Stimulated activated naive CD8-positive, alpha-beta T cell treated with anti-CD3 and anti-CD28 coated beads, Interleukin-15, Interleukin-2, amounts not matched to agents 100 ng/mL and 50 ng/mL, for 24 hours (primary cell): ENCODE measurements around the gene GTF3C5.
"Not testable (repeated sequence)": the region's sequence is repeated elsewhere in the genome, so short reads cannot be mapped to it uniquely, and the experiment has no call there.

Experiments used
- H3K27ac Mint-ChIP-seq: one replicate; pipeline ENCODE4 v1.8.0; 2021; ENCODE audit warnings: mild to moderate bottlenecking, mixed read lengths
- H3K27me3 Mint-ChIP-seq: one replicate; pipeline ENCODE4 v1.8.0; 2021; ENCODE audit warnings: mixed read lengths
- H3K36me3 Mint-ChIP-seq: one replicate; pipeline ENCODE4 v1.8.0; 2021; ENCODE audit warnings: low read depth, mixed read lengths
- H3K4me1 Mint-ChIP-seq: one replicate; pipeline ENCODE4 v1.8.0; 2021; ENCODE audit warnings: low read depth, mixed read lengths
- H3K4me3 Mint-ChIP-seq: one replicate; pipeline ENCODE4 v1.8.0; 2021; ENCODE audit warnings: mild to moderate bottlenecking, mixed read lengths
- H3K9me3 Mint-ChIP-seq: one replicate; pipeline ENCODE4 v1.8.0; 2021; ENCODE audit warnings: mixed read lengths

GTF3C5 gene

GRCh38 chr9:132990781-132991180 is 40.0 kb upstream of the GTF3C5 start:
- Mint-ChIP-seq H3K27ac (no peak overlapping the region), H3K4me3 (no peak overlapping the region), H3K4me1 (peaks cover 16% of the 10 kb centered on the region), H3K9me3 (no peaks in the 10 kb centered on the region), H3K27me3 (peaks cover 19% of the 10 kb centered on the region), H3K36me3 (no peaks in the 10 kb centered on the region)

GRCh38 chr9:132991351-132992300 is 39.2 kb upstream of the GTF3C5 start:
- Mint-ChIP-seq H3K9me3 (no peaks in the 10 kb centered on the region), H3K27ac (no peak overlapping the region), H3K4me3 (no peak overlapping the region), H3K4me1 (peaks cover 16% of the 10 kb centered on the region), H3K36me3 (no peaks in the 10 kb centered on the region), H3K27me3 (peaks cover 15% of the 10 kb centered on the region)

GRCh38 chr9:132993511-132993939 is 37.3 kb upstream of the GTF3C5 start:
- no peaks in the 10 kb centered on the region for H3K9me3 Mint-ChIP-seq
- H3K27me3 Mint-ChIP-seq: peaks cover 15% of the 10 kb centered on the region
- H3K4me1 Mint-ChIP-seq: peaks cover 16% of the 10 kb centered on the region
- H3K4me3 Mint-ChIP-seq: no peak overlapping the region
- H3K36me3 Mint-ChIP-seq: no peaks in the 10 kb centered on the region
- no peak overlapping the region for H3K27ac Mint-ChIP-seq

- Mint-ChIP-seq H3K36me3 (no peaks in the 10 kb centered on the region), H3K27ac (no peak overlapping the region), H3K9me3 (no peaks in the 10 kb centered on the region), H3K4me1 (peaks cover 16% of the 10 kb centered on the region), H3K4me3 (no peak overlapping the region), H3K27me3 (peaks cover 15% of the 10 kb centered on the region)
These were observed 36.2 kb upstream of the GTF3C5 start for GRCh38 chr9:132994410-132995120.

GRCh38 chr9:132995121-132995420 is 35.7 kb upstream of the GTF3C5 start:
- Mint-ChIP-seq H3K36me3 (no peaks in the 10 kb centered on the region), H3K27me3 (peaks cover 18% of the 10 kb centered on the region), H3K27ac (no peak overlapping the region), H3K4me3 (no peak overlapping the region), H3K9me3 (no peaks in the 10 kb centered on the region), H3K4me1 (peaks cover 16% of the 10 kb centered on the region)

- no peaks in the 10 kb centered on the region for H3K36me3 Mint-ChIP-seq
- no peaks in the 10 kb centered on the region for H3K9me3 Mint-ChIP-seq
- H3K4me1 Mint-ChIP-seq: peaks cover 16% of the 10 kb centered on the region
- H3K27ac Mint-ChIP-seq: no peak overlapping the region
- H3K4me3 Mint-ChIP-seq: no peak overlapping the region
- peaks cover 20% of the 10 kb centered on the region for H3K27me3 Mint-ChIP-seq
These were observed 34.9 kb upstream of the GTF3C5 start for GRCh38 chr9:132995879-132996278.

- H3K27ac Mint-ChIP-seq: no peak overlapping the region
- H3K4me3 Mint-ChIP-seq: no peak overlapping the region
- no peaks in the 10 kb centered on the region for H3K36me3 Mint-ChIP-seq
- H3K9me3 Mint-ChIP-seq: no peaks in the 10 kb centered on the region
- peaks cover 14% of the 10 kb centered on the region for H3K4me1 Mint-ChIP-seq
- H3K27me3 Mint-ChIP-seq: peaks cover 20% of the 10 kb centered on the region
These were observed 34.3 kb upstream of the GTF3C5 start for GRCh38 chr9:132996526-132996925.

- peaks cover 21% of the 10 kb centered on the region for H3K27me3 Mint-ChIP-seq
- no peaks in the 10 kb centered on the region for H3K9me3 Mint-ChIP-seq
- no peak overlapping the region for H3K4me3 Mint-ChIP-seq
- H3K4me1 Mint-ChIP-seq: peaks cover 5% of the 10 kb centered on the region
- H3K27ac Mint-ChIP-seq: no peak overlapping the region
- no peaks in the 10 kb centered on the region for H3K36me3 Mint-ChIP-seq
These were observed 33.2 kb upstream of the GTF3C5 start for GRCh38 chr9:132997591-132997990.

GRCh38 chr9:132998221-132998620 is 32.6 kb upstream of the GTF3C5 start:
- H3K9me3 Mint-ChIP-seq, H3K4me1 Mint-ChIP-seq, H3K4me3 Mint-ChIP-seq, H3K27ac Mint-ChIP-seq, H3K36me3 Mint-ChIP-seq: not testable (repeated sequence)
- peaks cover 25% of the 10 kb centered on the region for H3K27me3 Mint-ChIP-seq

- Mint-ChIP-seq H3K4me3 (no peak overlapping the region), H3K4me1 (peaks cover 5% of the 10 kb centered on the region), H3K27me3 (peaks cover 30% of the 10 kb centered on the region), H3K9me3 (no peaks in the 10 kb centered on the region), H3K27ac (no peak overlapping the region), H3K36me3 (no peaks in the 10 kb centered on the region)
These were observed 31.8 kb upstream of the GTF3C5 start for GRCh38 chr9:132998831-132999635.

GRCh38 chr9:133002147-133003070 is 28.4 kb upstream of the GTF3C5 start:
- peak overlapping the region; percentile 9 for H3K27ac Mint-ChIP-seq
- no peaks in the 10 kb centered on the region for H3K36me3 Mint-ChIP-seq
- no peaks in the 10 kb centered on the region for H3K4me1 Mint-ChIP-seq
- H3K4me3 Mint-ChIP-seq: no peak overlapping the region
- H3K9me3 Mint-ChIP-seq: no peaks in the 10 kb centered on the region
- peaks cover 39% of the 10 kb centered on the region for H3K27me3 Mint-ChIP-seq

GRCh38 chr9:133003071-133003461 is 27.7 kb upstream of the GTF3C5 start:
- H3K27me3 Mint-ChIP-seq: peaks cover 41% of the 10 kb centered on the region
- H3K27ac Mint-ChIP-seq: no peak overlapping the region

GRCh38 chr9:133003671-133004090 is 27.1 kb upstream of the GTF3C5 start:
- H3K9me3 Mint-ChIP-seq: no peaks in the 10 kb centered on the region
- no peak overlapping the region for H3K27ac Mint-ChIP-seq
- H3K4me1 Mint-ChIP-seq: no peaks in the 10 kb centered on the region
- no peaks in the 10 kb centered on the region for H3K36me3 Mint-ChIP-seq
- H3K27me3 Mint-ChIP-seq: peaks cover 43% of the 10 kb centered on the region
- no peak overlapping the region for H3K4me3 Mint-ChIP-seq

More at GRCh38 chr9:133003071-133003461, 27.7 kb upstream of the GTF3C5 start:
- no peak overlapping the region for H3K4me3 Mint-ChIP-seq
- H3K4me1 Mint-ChIP-seq: no peaks in the 10 kb centered on the region
- no peaks in the 10 kb centered on the region for H3K9me3 Mint-ChIP-seq
- H3K36me3 Mint-ChIP-seq: no peaks in the 10 kb centered on the region
